SK-N-SH treated with all-trans-retinoic acid at 6 μM for 48 hours (cell line): ENCODE results near the gene EPHA8.

Source experiments
- ATAC-seq: fragments of 200-7000 bp; cut with Tn5 transposase; 3 replicates; pipeline ENCODE4 v1.9.1; 2020; ENCODE audit warnings: mild to moderate bottlenecking, moderate library complexity
- ARNTL ChIP-seq: fragments of 450-650 bp; formaldehyde crosslinking; IDR thresholded peaks from 2 replicates; pipeline ENCODE4 v1.5.0; 2020; ENCODE audit warnings: low read depth, mild to moderate bottlenecking, moderate library complexity, borderline replicate concordance
- BACH2 ChIP-seq: fragments of 250-450 bp; sonication (Bioruptor Pico); IDR thresholded peaks from 2 replicates; pipeline ENCODE4 v1.9.0; 2021; ENCODE audit warnings: mild to moderate bottlenecking, borderline replicate concordance
- CSDC2 ChIP-seq: fragments of 250-450 bp; sonication (Bioruptor Pico); IDR thresholded peaks from 2 replicates; pipeline ENCODE4 v1.5.0; 2020; ENCODE audit warnings: mild to moderate bottlenecking, moderate library complexity
- GLIS3 ChIP-seq: fragments of 250-450 bp; sonication (Bioruptor Pico); IDR thresholded peaks from 2 replicates; pipeline ENCODE4 v1.5.0; 2020; ENCODE audit warnings: mild to moderate bottlenecking, moderate library complexity
- ISL1 ChIP-seq: fragments of 250-450 bp; sonication (Bioruptor Pico); IDR thresholded peaks from 2 replicates; pipeline ENCODE4 v2.1.2; 2022; ENCODE audit warnings: mild to moderate bottlenecking, moderate library complexity
- RARB ChIP-seq: fragments of 250-450 bp; sonication (Bioruptor Pico); IDR thresholded peaks from 2 replicates; pipeline ENCODE4 v1.8.0; 2021; ENCODE audit warnings: mild to moderate bottlenecking, moderate library complexity
- TOX ChIP-seq: fragments of 250-450 bp; sonication (Bioruptor Pico); IDR thresholded peaks from 2 replicates; pipeline ENCODE4 v1.8.0; 2021; ENCODE audit warnings: mild to moderate bottlenecking, moderate library complexity, borderline replicate concordance
- ZC3H10 ChIP-seq: fragments of 250-450 bp; sonication (Bioruptor Pico); IDR thresholded peaks from 2 replicates; pipeline ENCODE4 v1.5.1; 2021; ENCODE audit warnings: mild to moderate bottlenecking, moderate library complexity
- ZFP3 ChIP-seq: fragments of 250-450 bp; sonication (Bioruptor Pico); IDR thresholded peaks from 2 replicates; pipeline ENCODE4 v1.5.0; 2020; ENCODE audit warnings: mild to moderate bottlenecking, moderate library complexity
- ZFP30 ChIP-seq: fragments of 450-650 bp; formaldehyde crosslinking; IDR thresholded peaks from 2 replicates; pipeline ENCODE4 v1.5.0; 2022; ENCODE audit warnings: mild to moderate bottlenecking, moderate library complexity
- ZNF565 ChIP-seq: fragments of 450-650 bp; formaldehyde crosslinking; conservative IDR thresholded peaks from 2 replicates; pipeline ENCODE4 v1.5.0; 2020; ENCODE audit warnings: low read depth, mild to moderate bottlenecking, moderate library complexity
- ZNF70 ChIP-seq: fragments of 450-650 bp; formaldehyde crosslinking; IDR thresholded peaks from 2 replicates; pipeline ENCODE4 v1.5.0; 2020; ENCODE audit warnings: mild to moderate bottlenecking, moderate library complexity
- TF ChIP-seq, protein P1 (sequence below): fragments of 250-450 bp; sonication (Bioruptor Pico); IDR thresholded peaks from 2 replicates; pipeline ENCODE4 v1.5.0; 2020; ENCODE audit warnings: mild to moderate bottlenecking, moderate library complexity
- TF ChIP-seq, protein P2 (sequence below): fragments of 250-450 bp; sonication (Bioruptor Pico); IDR thresholded peaks from 2 replicates; pipeline ENCODE4 v1.5.1; 2020; ENCODE audit warnings: low read depth, mild to moderate bottlenecking, moderate library complexity
- TF ChIP-seq, protein P3 (sequence below): fragments of 250-450 bp; sonication (Bioruptor Pico); IDR thresholded peaks from 2 replicates; pipeline ENCODE4 v1.8.0; 2020; ENCODE audit warnings: mild to moderate bottlenecking, moderate library complexity, borderline replicate concordance
- TF ChIP-seq, protein P4 (sequence below): fragments of 250-450 bp; sonication (Bioruptor Pico); IDR thresholded peaks from 2 replicates; pipeline ENCODE4 v1.8.0; 2021; ENCODE audit warnings: low read depth, mild to moderate bottlenecking, moderate library complexity, borderline replicate concordance
- TF ChIP-seq, protein P5 (sequence below): fragments of 250-450 bp; sonication (Bioruptor Pico); IDR thresholded peaks from 2 replicates; pipeline ENCODE4 v1.5.1; 2021; ENCODE audit warnings: mild to moderate bottlenecking, moderate library complexity

Gene EPHA8

DNA sequence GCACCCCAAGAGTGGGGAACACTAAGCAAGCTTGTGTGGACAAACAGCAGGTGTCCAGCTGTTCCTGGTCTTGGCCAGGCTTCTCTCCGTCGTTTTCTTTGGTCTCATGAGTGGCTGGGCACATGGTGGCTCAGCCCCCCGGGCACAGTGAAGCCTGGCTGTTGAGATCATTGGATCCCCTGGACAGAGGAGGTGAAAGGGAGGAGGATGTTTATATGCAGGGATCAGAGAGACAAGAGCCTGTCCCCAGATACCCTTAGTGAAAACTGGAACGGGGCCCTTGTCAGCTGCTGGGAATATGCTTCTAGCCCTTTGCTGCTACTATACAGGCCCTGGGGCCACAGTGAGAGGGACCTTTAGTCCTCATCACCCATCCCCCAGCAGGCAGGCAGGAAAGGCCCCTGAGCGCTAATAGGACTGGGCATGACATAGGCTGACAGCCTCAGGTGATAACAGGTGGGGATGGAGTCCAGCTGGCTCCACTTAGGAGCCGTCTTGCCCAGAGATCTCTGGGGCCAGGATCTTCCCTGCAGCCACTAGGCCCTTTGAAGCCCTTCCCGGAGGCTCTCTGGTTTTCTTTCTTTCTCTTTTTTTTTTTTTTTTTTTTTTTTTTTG, 16.4 kb downstream of the EPHA8 start:
- ATAC-seq: no peak; the same call in 2 of the 3 replicates
- no peak for TF ChIP-seq CSDC2
- TF ChIP-seq, protein P1, sequence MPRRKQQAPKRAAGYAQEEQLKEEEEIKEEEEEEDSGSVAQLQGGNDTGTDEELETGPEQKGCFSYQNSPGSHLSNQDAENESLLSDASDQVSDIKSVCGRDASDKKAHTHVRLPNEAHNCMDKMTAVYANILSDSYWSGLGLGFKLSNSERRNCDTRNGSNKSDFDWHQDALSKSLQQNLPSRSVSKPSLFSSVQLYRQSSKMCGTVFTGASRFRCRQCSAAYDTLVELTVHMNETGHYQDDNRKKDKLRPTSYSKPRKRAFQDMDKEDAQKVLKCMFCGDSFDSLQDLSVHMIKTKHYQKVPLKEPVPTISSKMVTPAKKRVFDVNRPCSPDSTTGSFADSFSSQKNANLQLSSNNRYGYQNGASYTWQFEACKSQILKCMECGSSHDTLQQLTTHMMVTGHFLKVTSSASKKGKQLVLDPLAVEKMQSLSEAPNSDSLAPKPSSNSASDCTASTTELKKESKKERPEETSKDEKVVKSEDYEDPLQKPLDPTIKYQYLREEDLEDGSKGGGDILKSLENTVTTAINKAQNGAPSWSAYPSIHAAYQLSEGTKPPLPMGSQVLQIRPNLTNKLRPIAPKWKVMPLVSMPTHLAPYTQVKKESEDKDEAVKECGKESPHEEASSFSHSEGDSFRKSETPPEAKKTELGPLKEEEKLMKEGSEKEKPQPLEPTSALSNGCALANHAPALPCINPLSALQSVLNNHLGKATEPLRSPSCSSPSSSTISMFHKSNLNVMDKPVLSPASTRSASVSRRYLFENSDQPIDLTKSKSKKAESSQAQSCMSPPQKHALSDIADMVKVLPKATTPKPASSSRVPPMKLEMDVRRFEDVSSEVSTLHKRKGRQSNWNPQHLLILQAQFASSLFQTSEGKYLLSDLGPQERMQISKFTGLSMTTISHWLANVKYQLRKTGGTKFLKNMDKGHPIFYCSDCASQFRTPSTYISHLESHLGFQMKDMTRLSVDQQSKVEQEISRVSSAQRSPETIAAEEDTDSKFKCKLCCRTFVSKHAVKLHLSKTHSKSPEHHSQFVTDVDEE (CRISPR knock-in tag): no peak
- peak; percentile 88 for TF ChIP-seq ZNF70 (CRISPR knock-in tag)

DNA sequence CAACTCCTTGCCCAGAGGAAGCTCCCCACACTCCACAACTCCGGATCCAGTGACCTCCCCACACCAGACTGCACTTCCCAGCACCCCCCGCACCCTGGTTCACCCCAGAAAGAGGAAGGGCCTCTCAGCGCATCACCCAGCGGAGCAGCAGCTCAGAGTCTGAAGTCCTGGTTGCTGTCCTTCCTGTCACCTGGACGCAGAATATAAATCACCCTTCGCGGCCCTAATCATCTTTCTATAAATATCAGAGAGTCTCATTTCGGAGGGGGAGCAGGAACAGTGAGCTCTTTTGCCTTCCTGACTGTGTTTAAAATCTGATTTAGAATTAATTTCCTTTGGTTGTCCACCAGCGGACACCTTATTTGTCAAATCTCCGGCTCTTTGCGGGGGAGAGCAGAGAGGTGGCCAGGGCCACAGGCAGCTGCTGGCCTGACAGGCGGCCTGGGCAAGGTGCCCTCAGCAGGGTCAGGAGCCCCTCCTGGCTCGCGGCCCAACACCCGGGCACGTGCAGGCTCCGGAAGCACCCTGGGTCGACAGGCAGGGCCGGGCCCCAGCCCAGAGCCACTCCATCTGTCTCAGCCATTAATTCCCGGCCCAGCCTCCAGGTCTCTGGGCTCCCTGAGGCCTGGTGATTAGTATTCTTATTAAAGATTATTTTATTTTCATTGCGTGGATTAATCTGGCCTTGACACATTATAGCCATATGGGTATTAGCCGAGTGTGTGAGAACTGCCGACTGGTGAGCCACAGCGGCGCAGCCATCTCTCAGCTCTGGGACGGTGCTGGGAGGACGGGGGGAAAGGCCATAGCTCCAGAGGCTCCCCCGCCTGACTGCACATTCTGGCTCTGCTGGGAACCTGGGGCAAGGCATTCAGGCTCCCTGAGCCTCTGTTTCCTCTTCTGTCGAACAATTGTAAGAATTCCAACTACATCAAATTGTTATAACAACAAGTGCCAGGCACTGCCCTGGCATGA, 19.7 kb downstream of the EPHA8 start:
- TF ChIP-seq RARB (CRISPR knock-in tag) (no peak), ISL1 (no peak), GLIS3 (CRISPR knock-in tag) (no peak), ZNF565 (CRISPR knock-in tag) (no peak), TOX (CRISPR knock-in tag) (no peak), CSDC2 (no peak), ZC3H10 (CRISPR knock-in tag) (no peak), ZFP30 (CRISPR knock-in tag) (no peak), ZFP3 (no peak), BACH2 (CRISPR knock-in tag) (no peak)
- TF ChIP-seq, protein P2, sequence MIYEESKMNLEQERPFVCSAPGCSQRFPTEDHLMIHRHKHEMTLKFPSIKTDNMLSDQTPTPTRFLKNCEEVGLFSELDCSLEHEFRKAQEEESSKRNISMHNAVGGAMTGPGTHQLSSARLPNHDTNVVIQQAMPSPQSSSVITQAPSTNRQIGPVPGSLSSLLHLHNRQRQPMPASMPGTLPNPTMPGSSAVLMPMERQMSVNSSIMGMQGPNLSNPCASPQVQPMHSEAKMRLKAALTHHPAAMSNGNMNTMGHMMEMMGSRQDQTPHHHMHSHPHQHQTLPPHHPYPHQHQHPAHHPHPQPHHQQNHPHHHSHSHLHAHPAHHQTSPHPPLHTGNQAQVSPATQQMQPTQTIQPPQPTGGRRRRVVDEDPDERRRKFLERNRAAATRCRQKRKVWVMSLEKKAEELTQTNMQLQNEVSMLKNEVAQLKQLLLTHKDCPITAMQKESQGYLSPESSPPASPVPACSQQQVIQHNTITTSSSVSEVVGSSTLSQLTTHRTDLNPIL (CRISPR knock-in tag): no peak
- TF ChIP-seq, protein P3, sequence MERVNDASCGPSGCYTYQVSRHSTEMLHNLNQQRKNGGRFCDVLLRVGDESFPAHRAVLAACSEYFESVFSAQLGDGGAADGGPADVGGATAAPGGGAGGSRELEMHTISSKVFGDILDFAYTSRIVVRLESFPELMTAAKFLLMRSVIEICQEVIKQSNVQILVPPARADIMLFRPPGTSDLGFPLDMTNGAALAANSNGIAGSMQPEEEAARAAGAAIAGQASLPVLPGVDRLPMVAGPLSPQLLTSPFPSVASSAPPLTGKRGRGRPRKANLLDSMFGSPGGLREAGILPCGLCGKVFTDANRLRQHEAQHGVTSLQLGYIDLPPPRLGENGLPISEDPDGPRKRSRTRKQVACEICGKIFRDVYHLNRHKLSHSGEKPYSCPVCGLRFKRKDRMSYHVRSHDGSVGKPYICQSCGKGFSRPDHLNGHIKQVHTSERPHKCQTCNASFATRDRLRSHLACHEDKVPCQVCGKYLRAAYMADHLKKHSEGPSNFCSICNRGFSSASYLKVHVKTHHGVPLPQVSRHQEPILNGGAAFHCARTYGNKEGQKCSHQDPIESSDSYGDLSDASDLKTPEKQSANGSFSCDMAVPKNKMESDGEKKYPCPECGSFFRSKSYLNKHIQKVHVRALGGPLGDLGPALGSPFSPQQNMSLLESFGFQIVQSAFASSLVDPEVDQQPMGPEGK: no peak
- TF ChIP-seq, protein P4, sequence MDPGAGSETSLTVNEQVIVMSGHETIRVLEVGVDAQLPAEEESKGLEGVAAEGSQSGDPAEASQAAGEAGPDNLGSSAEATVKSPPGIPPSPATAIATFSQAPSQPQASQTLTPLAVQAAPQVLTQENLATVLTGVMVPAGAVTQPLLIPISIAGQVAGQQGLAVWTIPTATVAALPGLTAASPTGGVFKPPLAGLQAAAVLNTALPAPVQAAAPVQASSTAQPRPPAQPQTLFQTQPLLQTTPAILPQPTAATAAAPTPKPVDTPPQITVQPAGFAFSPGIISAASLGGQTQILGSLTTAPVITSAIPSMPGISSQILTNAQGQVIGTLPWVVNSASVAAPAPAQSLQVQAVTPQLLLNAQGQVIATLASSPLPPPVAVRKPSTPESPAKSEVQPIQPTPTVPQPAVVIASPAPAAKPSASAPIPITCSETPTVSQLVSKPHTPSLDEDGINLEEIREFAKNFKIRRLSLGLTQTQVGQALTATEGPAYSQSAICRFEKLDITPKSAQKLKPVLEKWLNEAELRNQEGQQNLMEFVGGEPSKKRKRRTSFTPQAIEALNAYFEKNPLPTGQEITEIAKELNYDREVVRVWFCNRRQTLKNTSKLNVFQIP: no peak
- TF ChIP-seq, protein P5, sequence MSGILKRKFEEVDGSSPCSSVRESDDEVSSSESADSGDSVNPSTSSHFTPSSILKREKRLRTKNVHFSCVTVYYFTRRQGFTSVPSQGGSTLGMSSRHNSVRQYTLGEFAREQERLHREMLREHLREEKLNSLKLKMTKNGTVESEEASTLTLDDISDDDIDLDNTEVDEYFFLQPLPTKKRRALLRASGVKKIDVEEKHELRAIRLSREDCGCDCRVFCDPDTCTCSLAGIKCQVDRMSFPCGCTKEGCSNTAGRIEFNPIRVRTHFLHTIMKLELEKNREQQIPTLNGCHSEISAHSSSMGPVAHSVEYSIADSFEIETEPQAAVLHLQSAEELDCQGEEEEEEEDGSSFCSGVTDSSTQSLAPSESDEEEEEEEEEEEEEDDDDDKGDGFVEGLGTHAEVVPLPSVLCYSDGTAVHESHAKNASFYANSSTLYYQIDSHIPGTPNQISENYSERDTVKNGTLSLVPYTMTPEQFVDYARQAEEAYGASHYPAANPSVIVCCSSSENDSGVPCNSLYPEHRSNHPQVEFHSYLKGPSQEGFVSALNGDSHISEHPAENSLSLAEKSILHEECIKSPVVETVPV: no peak
- ATAC-seq: peak; percentile 40; the same call in 2 of the 3 replicates

DNA sequence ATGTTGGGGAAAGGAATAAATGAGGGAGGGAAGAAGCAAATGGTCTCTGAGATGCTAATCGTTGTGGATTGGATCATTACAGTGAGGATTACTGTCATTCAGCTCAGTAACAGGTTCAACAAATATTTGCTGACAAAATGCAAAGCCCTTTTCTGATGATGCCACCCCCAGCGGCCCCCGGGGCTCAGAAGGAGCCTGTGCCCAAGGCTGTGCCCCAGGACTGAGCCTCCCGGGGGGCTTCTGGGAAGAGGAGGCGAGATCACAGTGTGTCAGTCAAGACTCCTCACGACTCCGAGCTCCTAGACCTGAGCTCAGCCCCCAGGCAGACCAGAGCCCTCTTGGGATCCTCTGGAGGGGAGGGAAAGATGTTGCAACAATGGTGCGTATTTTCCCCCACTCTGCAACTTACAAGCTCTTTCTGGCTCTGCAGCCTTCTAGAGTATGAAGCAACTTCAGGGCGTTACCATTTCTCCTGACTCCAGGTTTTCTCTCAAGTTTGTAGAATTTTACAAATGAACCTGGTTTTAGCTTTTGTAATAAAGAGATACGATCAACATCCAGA, 20.8 kb downstream of the EPHA8 start:
- TF ChIP-seq ARNTL (CRISPR knock-in tag) (no peak), ZFP3 (no peak), TOX (CRISPR knock-in tag) (no peak), BACH2 (CRISPR knock-in tag) (no peak), GLIS3 (CRISPR knock-in tag) (no peak), ZNF565 (CRISPR knock-in tag) (no peak)
- TF ChIP-seq, protein P5: no peak
- TF ChIP-seq, all 23 proteins: peak for 0
- ATAC-seq: no peak
